Right kidney (tissue), 1 donor: ENCODE measurements around the gene CBFA2T2.
"Not testable (repeated sequence)": the region's sequence is repeated elsewhere in the genome, so short reads cannot be mapped to it uniquely, and the experiment has no call there.

Experiments
- DNase-seq: peaks from one replicate; pipeline ENCODE4 v3.0.0-alpha.2; 2016

Gene CBFA2T2

DNA sequence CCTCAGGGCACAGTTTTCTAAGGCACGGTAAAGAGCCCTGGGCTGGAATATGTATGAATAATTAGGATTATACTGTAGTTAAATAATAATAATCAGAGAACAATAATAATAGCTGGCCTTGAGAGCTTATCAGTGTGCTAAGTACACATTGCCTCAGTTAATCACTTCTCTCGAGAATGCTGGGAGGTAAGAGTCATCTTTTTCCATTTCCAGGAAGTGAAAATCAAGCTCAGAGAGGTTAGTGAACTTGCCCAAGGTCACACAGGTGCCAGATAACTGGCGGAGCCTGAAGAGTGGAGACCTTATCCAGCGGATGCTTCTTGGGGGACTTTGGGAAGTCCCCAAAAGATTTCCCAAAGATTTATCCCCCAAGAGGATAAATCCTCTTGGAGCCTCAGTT, 19.4 kb upstream of the CBFA2T2 start:
- DNase-seq = no peak

- DNase-seq = no peak
Observed at GRCh38 chr20:33470866-33471265, 19.0 kb upstream of the CBFA2T2 start.

- DNase-seq = no peak
Observed at GRCh38 chr20:33472868-33473435, 16.9 kb upstream of the CBFA2T2 start.

DNA sequence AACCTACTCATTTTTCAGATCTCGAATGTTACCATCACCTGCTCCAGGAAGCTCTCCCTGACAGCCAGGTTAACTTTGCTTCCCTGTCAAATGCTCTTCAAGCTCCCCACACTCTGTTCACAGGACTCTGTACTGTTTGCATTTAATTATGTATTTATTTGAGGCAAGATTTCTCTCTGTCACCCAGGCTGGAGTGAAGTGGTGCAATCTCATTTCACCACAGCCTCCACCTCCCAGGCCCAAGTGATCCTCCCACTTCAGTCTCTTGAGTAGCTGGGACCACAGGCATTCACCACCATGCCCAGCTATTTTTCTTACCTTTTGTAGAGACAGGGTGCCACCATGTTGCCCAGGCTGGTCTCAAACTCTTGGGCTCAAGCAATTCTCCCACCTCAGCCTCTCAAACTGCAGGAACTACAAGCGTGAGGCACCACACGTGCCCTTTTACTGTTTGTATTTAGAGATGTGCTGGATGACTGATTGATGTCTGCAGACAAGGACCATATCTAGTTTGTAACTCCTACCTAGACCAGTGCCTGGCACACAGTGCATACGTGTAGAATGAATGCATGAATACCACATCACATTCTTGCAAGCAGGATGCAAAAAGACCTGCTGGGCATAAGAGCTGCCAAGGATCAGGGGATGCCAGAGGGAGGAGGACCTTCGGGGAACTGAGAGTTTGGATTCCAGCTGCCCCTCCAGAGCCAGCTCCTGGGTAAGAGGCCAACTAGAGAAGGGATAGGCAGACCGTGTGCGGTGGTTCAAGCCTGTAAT, 15.6 kb upstream of the CBFA2T2 start:
- DNase-seq = no peak

- no peak for DNase-seq
Observed at GRCh38 chr20:33474963-33475362, 14.9 kb upstream of the CBFA2T2 start.

DNA sequence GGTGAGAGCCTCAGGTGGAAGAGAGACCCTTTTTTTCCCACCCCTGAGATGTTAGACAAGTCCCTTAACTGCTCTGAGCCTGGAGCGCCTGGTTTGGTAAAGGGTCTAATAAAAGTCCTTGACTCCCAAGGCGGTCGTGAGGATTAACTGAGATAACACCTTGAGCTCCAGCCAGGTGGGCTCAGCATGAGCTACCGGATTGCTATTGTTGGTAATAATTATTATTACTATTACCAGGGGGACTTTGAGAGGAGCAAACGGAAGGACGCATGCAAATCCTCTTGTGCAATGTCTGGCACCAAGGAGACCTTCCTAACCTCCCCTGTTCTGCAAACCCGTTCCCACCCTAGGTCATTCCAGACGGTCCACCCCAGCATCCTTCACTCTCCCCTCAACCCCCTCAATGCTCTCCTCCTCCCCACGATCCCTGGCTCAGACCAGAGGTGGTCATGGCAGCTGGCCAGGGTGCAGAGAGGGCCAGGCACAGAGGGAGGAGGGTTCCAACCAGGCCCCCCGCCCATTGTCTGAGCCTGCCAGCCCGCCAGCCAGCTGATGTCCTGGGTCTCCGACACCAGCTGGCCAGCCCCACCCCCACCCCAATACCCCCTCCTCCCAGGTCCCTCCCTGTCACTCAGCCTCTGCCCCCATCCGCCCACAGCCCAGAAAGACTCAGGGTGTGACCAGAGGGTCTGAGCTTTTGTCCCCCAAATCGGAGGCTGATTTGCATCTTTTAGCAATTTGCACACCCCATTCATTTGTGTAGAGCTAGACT, 14.3 kb upstream of the CBFA2T2 start:
- no peak for DNase-seq

DNA sequence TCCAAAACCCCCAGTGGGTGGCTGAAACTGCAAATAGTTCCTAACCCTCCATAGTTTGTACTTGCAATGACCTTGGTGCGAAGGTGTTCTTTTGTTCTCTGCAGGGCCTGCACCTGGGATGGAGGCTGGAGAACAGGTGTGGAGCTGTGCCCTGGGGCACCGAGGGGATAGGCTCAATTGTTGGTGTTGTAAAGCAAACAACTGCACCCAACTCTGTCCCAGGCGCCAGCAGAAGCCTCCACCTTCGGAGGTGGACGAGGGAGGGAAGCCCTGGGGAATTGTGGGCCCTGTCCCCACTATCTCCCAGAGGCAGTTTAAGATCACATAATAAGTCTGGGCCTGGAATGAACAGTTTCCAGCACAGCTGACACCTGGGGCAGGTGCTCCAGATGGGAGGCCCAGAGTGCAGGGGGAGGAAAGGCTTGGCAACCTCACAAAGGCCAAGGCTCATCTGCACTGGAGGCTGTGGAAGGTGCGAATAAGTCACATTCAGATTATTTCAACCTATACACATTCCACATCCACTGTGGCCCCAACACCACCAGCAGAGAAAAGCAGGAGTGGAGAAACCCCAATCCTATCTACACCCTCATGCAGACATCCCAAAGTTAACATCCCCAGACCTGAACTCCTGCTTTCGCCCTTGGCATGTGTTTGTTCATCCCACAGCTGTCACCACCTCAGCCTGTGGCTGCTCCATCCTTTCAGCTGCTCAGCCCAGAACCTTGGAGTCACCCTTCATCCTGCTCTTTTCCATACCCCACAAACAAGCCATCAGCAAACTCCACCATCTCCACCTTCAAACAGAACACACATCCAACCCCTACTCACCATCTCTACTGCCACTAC, 12.3 kb upstream of the CBFA2T2 start:
- DNase-seq = no peak

GRCh38 chr20:33480048-33480447, 9.8 kb upstream of the CBFA2T2 start:
- no peak for DNase-seq

DNA sequence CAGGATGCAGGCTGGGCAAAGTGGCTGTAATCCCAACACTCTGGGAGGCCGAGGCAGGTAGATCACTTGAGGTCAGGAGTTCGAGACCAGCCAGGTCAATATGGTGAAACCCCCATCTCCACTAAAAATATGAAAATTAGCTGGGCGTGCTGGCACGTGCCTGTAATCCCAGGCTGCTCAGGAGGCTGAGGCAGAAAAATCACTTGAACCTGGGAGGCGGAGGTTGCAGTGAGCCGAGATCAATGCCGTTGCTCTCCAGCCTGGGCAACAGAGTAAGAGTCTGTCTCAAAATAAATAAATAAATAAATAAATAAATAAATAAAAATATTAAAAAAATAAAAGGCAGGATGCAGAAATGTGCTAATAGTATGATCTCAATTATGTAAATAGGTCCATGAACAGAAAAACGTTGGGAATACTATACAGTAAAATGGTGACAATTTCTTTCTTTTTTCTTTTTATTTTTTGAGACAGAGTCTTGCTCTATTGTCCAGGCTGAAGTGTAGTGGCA, 8.4 kb upstream of the CBFA2T2 start:
- no peak for DNase-seq

DNA sequence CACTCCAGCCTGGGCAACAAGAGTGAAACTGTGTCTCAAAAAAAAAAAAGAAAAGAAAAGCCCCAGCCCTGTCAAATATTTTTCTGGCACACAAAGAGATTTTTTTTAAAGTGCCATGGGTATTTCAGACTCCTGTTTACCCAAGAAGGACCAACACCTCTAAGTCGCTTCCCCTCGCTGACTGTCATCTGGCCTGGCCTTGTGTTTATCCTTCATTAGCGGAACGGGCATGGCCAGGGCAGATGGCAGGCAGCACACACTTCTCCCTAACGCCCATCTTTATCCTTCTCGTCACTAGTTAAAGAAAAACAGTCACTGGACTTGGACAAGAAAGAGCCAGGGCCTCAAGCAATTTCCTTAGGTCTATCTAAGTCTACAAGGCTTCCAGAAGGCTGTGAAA, 7.3 kb upstream of the CBFA2T2 start:
- no peak for DNase-seq

GRCh38 chr20:33483186-33483585, 6.7 kb upstream of the CBFA2T2 start:
- not testable (repeated sequence) for DNase-seq

DNA sequence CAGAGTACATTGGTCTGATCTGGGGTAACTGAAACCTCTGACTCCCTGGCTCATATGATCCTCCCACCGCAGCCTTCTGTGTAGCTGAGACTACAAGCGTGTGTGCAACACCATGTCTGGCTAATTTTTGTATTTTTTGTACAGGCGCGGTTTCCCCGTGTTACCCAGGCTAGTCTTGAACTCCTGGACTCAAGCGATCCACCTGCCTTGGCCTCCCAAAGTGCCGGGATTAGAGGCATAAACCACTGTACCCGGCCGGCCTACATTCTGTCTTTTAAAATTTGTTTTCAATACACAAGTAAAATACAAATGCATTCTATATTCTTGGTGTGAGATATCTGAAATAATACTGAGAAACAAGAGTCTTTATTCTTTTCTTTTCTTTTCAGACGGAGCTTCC, 1.7 kb upstream of the CBFA2T2 start:
- no peak for DNase-seq

- DNase-seq = not testable (repeated sequence)
Observed at GRCh38 chr20:33488661-33489494, 1.0 kb upstream of the CBFA2T2 start.

DNA sequence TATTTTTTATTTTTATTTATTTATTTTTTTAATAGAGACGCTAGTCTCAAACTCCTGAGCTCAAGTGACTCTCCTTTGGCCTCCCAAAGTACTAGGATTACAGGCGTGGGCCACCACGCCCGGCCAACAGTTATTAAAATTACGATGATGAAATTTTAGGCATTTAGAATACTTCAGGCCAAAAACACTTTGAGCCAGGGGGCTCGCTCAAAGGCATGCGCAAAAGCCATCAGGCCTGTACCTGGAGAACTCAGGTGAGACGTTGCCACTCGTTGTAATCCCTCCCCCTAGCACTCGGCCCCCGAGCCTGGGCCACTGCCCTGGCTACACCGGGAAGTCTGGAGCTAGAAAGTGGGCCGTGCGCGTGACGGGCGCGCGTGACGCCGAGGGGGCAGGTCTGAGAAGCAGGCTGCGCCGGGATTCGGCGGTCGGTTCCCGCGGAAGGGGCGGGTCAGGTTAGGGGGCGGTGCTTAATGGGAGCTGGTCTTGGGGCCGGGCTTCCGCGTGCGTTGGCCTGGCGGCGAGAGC, 337 bp upstream of the CBFA2T2 start:
- peak; percentile 82 for DNase-seq

- DNase-seq = no peak
Observed at GRCh38 chr20:33490934-33491656, 1.2 kb downstream of the CBFA2T2 start.

GRCh38 chr20:33493076-33493766, 3.3 kb downstream of the CBFA2T2 start:
- no peak for DNase-seq

DNA sequence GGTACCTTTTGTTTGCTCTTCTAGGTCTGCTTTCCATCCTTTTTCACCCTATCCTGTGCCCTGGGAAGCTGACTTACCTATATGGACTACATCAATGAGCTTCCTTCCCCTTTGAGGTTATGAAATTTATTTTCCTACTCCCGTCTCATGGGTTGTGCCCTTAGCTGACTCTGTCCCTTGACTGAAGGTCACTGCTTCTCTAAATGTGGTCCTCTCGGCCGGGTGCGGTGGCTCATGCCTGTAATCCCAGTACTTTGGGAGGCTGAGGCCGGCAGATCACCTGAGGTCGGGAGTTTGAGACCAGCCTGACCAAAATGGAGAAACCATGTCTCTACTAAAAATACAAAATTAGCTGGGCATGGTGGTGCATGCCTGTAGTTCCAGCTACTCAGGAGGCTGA, 6.9 kb downstream of the CBFA2T2 start:
- not testable (repeated sequence) for DNase-seq

DNA sequence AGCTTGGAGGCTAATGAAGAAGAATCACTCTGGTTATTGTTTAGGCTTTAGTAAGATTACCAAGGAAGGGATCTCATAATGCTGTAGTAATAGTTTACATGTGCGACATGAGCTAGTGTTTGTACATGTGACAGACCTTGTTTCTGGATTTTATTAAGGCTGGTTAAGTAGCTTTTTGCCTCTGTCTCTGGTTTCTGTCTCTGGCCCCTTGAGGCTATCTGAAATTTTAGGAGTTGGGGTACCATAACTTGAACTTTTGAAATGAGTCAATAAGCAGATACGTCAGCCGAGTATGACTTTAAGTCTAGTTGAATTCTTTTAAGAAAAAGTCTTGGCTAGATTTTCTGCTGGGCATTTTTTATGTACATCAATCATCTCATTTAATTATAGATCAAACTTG, 9.5 kb downstream of the CBFA2T2 start:
- DNase-seq = no peak

DNA sequence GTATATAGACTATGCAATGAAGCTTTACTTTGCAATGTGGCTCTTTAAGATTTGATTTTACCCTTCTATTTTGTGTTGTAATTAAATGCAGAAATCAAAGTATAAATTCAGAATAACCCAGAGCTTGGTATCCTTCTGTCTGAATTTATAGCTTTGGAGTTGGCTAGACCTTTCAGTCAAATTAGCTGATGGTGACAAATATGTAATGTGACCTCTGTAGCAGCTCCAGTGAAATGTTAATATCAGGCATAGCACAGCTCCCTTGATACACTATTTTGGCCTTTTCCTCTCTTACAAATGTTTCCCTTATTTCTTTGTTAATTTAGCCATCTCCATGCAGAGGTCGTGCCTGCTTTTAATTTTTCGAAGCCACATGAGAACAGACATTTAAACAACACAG, 11.1 kb downstream of the CBFA2T2 start:
- DNase-seq = no peak

DNA sequence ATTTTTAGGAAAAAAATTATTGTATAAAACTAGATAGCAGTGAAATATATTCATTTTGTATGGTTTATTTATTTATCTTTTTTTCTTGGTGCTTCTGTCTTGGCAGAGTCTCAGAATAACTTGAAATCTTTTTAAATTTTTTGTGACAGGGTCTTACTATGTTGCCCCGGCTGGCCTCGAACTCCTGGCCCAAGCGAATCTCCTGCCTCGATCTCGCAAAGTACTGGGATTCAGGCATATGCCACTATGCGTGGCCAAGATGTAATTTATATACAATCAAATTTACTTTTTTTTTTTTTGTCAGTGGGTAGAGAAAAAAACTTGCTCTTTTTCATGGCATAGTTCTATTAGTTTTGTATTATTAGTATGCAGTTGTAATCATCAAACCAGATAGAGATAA, 13.7 kb downstream of the CBFA2T2 start:
- DNase-seq = no peak
